Left kidney (tissue), 2 donors: ENCODE measurements around the gene NPC2. TPM values are rescaled to one million over a fixed set of nuclear protein-coding genes. Genes with fewer than 3 reads are reported as not detected.
"Not testable (repeated sequence)": the region's sequence is repeated elsewhere in the genome, so short reads cannot be mapped to it uniquely, and the experiment has no call there.

ENCODE experiments used
- DNase-seq: peaks from one replicate; pipeline ENCODE4 v3.0.0-alpha.2; 2013
- polyA plus RNA-seq: library from polyadenylated mRNA; unstranded; fragments of 120-200 nt; gene quantifications from one replicate; pipeline ENCODE4 v1.2.1, GENCODE V29; 2013; ENCODE audit not compliant: insufficient read length

The NPC2 gene
- polyA plus RNA-seq, 1 donor, result 320 TPM

- DNase-seq, result no peak
Measured at GRCh38 chr14:74472601-74473000, 20.5 kb downstream of the NPC2 start.

GRCh38 chr14:74469548-74470518 lies 23.3 kb downstream of the NPC2 start:
- no peak for DNase-seq

- no peak for DNase-seq
Measured at GRCh38 chr14:74468513-74468912, 24.6 kb downstream of the NPC2 start.

GRCh38 chr14:74465335-74465734 lies 27.8 kb downstream of the NPC2 start:
- no peak for DNase-seq

GRCh38 chr14:74464785-74465184 lies 28.3 kb downstream of the NPC2 start:
- DNase-seq, result no peak

- no peak for DNase-seq
Measured at GRCh38 chr14:74463697-74464096, 29.4 kb downstream of the NPC2 start.

GRCh38 chr14:74462993-74463392 lies 30.1 kb downstream of the NPC2 start:
- DNase-seq, result no peak

- no peak for DNase-seq
Measured at GRCh38 chr14:74459976-74460375, 33.1 kb downstream of the NPC2 start.

GRCh38 chr14:74459289-74459946 lies 33.7 kb downstream of the NPC2 start:
- DNase-seq, result no peak

- no peak for DNase-seq
Measured at GRCh38 chr14:74457565-74457895, 35.6 kb downstream of the NPC2 start.

- no peak for DNase-seq
Measured at GRCh38 chr14:74456684-74457564, 36.2 kb downstream of the NPC2 start.

GRCh38 chr14:74454397-74454796 lies 38.7 kb downstream of the NPC2 start:
- not testable (repeated sequence) for DNase-seq

GRCh38 chr14:74444866-74445265 lies 48.2 kb downstream of the NPC2 start:
- no peak for DNase-seq

- DNase-seq, result no peak
Measured at GRCh38 chr14:74442757-74443156, 50.3 kb downstream of the NPC2 start.

- DNase-seq, result no peak
Measured at GRCh38 chr14:74441113-74441512, 52.0 kb downstream of the NPC2 start.

- DNase-seq, result no peak
Measured at GRCh38 chr14:74438351-74438915, 54.7 kb downstream of the NPC2 start.

GRCh38 chr14:74437496-74438053 lies 55.5 kb downstream of the NPC2 start:
- no peak for DNase-seq

GRCh38 chr14:74434294-74434693 lies 58.8 kb downstream of the NPC2 start:
- no peak for DNase-seq

- no peak for DNase-seq
Measured at GRCh38 chr14:74429991-74430390, 63.1 kb downstream of the NPC2 start.
